Uterus (tissue), 2 donors: ENCODE measurements around the gene NXPH1.

Source experiments
- CTCF ChIP-seq, 4 experiments: fragments of 200-600 bp in 2 of 4; fragments of 450-650 bp in 2 of 4; sonication (generic) in 2 of 4; IDR thresholded peaks; one replicate each; pipeline ENCODE4 v1.5.1; 2016 to 2019; ENCODE audit warnings: antibody characterized with exemption in 4 of 4, mild to moderate bottlenecking in 2 of 4, moderate library complexity in 1 of 4
- POLR2A ChIP-seq, 2 donors: fragments of 450-650 bp; IDR thresholded peaks; one replicate each; pipeline ENCODE4 v1.6.1; 2016; ENCODE audit warnings: antibody characterized with exemption in 2 of 2, mild to moderate bottlenecking in 1 of 2, moderate library complexity in 1 of 2

- no peak for TF ChIP-seq CTCF (IDR thresholded peaks at IDR 0.05)
- no peak for TF ChIP-seq POLR2A (IDR thresholded peaks at IDR 0.05)
These were observed 37.1 kb upstream of the NXPH1 start for GRCh38 chr7:8396294-8396693.
